GM12891 (cell line): ENCODE results near the gene SHC4.

ENCODE experiments used
- PAX5 ChIP-seq: IDR thresholded peaks from 2 replicates; pipeline ENCODE4 v1.6.1; 2011; ENCODE audit warnings: low read length, moderate library complexity, mild to moderate bottlenecking; ENCODE audit not compliant: insufficient read depth, severe bottlenecking
- POLR2A ChIP-seq: IDR thresholded peaks from 2 replicates; pipeline ENCODE4 v1.6.1; 2011; ENCODE audit warnings: low read depth, low read length, control low read depth
- POLR2AphosphoS5 ChIP-seq: IDR thresholded peaks from 2 replicates; pipeline ENCODE4 v1.6.1; 2011; ENCODE audit warnings: low read depth, low read length, control low read depth
- POU2F2 ChIP-seq: IDR thresholded peaks from 2 replicates; pipeline ENCODE4 v1.6.1; 2011; ENCODE audit warnings: low read depth, mild to moderate bottlenecking, control low read depth, low read length, moderate library complexity
- SPI1 ChIP-seq: IDR thresholded peaks from 2 replicates; pipeline ENCODE4 v1.6.1; 2011; ENCODE audit warnings: low read depth, low read length, control low read depth
- TAF1 ChIP-seq: IDR thresholded peaks from 2 replicates; pipeline ENCODE4 v1.6.1; 2011; ENCODE audit warnings: low read depth, low read length, control low read depth

- no peak for TF ChIP-seq SPI1
- no peak for TF ChIP-seq POLR2AphosphoS5
- TF ChIP-seq POLR2A, result no peak
- TF ChIP-seq TAF1, result no peak
- no peak for TF ChIP-seq PAX5
- no peak for TF ChIP-seq POU2F2
These were observed 65.3 kb downstream of the SHC4 start for GRCh38 chr15:48898446-48898845.
